Trophoblast cell (in vitro differentiated cells and primary cell): ENCODE results near the gene L3MBTL3.

Experiments
- DNase-seq, 2 donors: peaks; one replicate each; pipeline ENCODE4 v3.0.0-alpha.2; 2016
- H2AFZ ChIP-seq: 2 replicates; pipeline ENCODE4 v1.6.1; 2013; ENCODE audit warnings: low read length, moderate library complexity, mild to moderate bottlenecking; ENCODE audit not compliant: insufficient read depth, poor library complexity
- H2AK5ac ChIP-seq: 2 replicates; pipeline ENCODE4 v1.6.1; 2013; ENCODE audit warnings: mild to moderate bottlenecking, low read length
- H2BK120ac ChIP-seq: 2 replicates; pipeline ENCODE4 v1.6.1; 2013; ENCODE audit warnings: low read length, mild to moderate bottlenecking, moderate library complexity; ENCODE audit not compliant: insufficient read depth, poor library complexity
- H2BK12ac ChIP-seq: 2 replicates; pipeline ENCODE4 v1.6.1; 2013; ENCODE audit warnings: mild to moderate bottlenecking, low read length, moderate library complexity
- H2BK5ac ChIP-seq: 2 replicates; pipeline ENCODE4 v1.6.1; 2013; ENCODE audit warnings: low read length, low read depth, moderate library complexity, mild to moderate bottlenecking; ENCODE audit not compliant: poor library complexity
- H3K14ac ChIP-seq: 2 replicates; pipeline ENCODE4 v1.6.1; 2013; ENCODE audit warnings: mild to moderate bottlenecking, low read length
- H3K18ac ChIP-seq: 2 replicates; pipeline ENCODE4 v1.6.1; 2013; ENCODE audit warnings: mild to moderate bottlenecking, low read length
- H3K23ac ChIP-seq: 2 replicates; pipeline ENCODE4 v1.6.1; 2013; ENCODE audit warnings: low read length
- H3K27ac ChIP-seq: 2 replicates; pipeline ENCODE4 v1.5.1; 2013; ENCODE audit warnings: low read depth, mild to moderate bottlenecking, inconsistent platforms, low read length, moderate library complexity
- H3K27me3 ChIP-seq: 2 replicates; pipeline ENCODE4 v1.6.1; 2013; ENCODE audit warnings: inconsistent platforms, mild to moderate bottlenecking, low read length, moderate library complexity; ENCODE audit not compliant: insufficient read depth
- H3K36me3 ChIP-seq, 2 experiments: 1 replicate in 1 of 2; 2 replicates in 1 of 2; pipeline ENCODE4 v1.6.1; 2013; ENCODE audit warnings: low read length in 2 of 2, mild to moderate bottlenecking in 2 of 2, moderate library complexity in 1 of 2; ENCODE audit not compliant: insufficient read depth in 2 of 2, control insufficient read depth in 1 of 2
- H3K4ac ChIP-seq: 2 replicates; pipeline ENCODE4 v1.6.1; 2013; ENCODE audit warnings: low read depth, mild to moderate bottlenecking, low read length, moderate library complexity
- H3K4me1 ChIP-seq, 2 experiments: 1 replicate in 1 of 2; 2 replicates in 1 of 2; pipeline ENCODE4 v1.6.1; 2013; ENCODE audit warnings: low read length in 2 of 2, mild to moderate bottlenecking in 2 of 2, moderate library complexity in 1 of 2; ENCODE audit not compliant: insufficient read depth in 2 of 2, control insufficient read depth in 1 of 2
- H3K4me2 ChIP-seq: 2 replicates; pipeline ENCODE4 v1.6.1; 2013; ENCODE audit warnings: inconsistent platforms, mild to moderate bottlenecking, low read length, moderate library complexity
- H3K4me3 ChIP-seq: 2 replicates; pipeline ENCODE4 v1.5.1; 2013; ENCODE audit warnings: mild to moderate bottlenecking, low read depth, low read length, inconsistent platforms
- H3K79me1 ChIP-seq: one replicate; pipeline ENCODE4 v1.6.1; 2013; ENCODE audit warnings: low read length
- H3K79me2 ChIP-seq: 2 replicates; pipeline ENCODE4 v1.6.1; 2013; ENCODE audit warnings: low read length, mild to moderate bottlenecking; ENCODE audit not compliant: control insufficient read depth, insufficient read depth, poor library complexity
- H3K9ac ChIP-seq: 2 replicates; pipeline ENCODE4 v1.6.1; 2013; ENCODE audit warnings: mild to moderate bottlenecking, low read length
- H3K9me3 ChIP-seq: 2 replicates; pipeline ENCODE4 v1.6.1; 2013; ENCODE audit warnings: low read depth, mild to moderate bottlenecking, control low read depth, inconsistent platforms, low read length; ENCODE audit not compliant: insufficient read depth
- H4K12ac ChIP-seq: 2 replicates; pipeline ENCODE4 v1.6.1; 2013; ENCODE audit warnings: low read depth, mild to moderate bottlenecking, low read length, moderate library complexity
- H4K8ac ChIP-seq: 2 replicates; pipeline ENCODE4 v1.6.1; 2013; ENCODE audit warnings: low read depth, mild to moderate bottlenecking, low read length, moderate library complexity
- H4K91ac ChIP-seq: one replicate; pipeline ENCODE4 v1.6.1; 2013; ENCODE audit warnings: low read depth, mild to moderate bottlenecking, low read length, moderate library complexity
- WGBS: extraction: QIAGEN DNeasy Blood & Tissue Kit; methylation state at CpG from one replicate; pipeline ENCODE4 v1.1.7; 2013; ENCODE audit warnings: missing lambda C conversion rate; ENCODE audit not compliant: insufficient read length, insufficient coverage; ENCODE audit errors: extremely low coverage; 5-methylcytosine and 5-hydroxymethylcytosine counted together

Gene L3MBTL3

GRCh38 chr6:130027948-130028347, 9.6 kb downstream of the L3MBTL3 start:
- Histone ChIP-seq H3K14ac (no peak overlapping the region), H3K9me3 (no peaks in the 10 kb centered on the region), H3K27ac (no peak overlapping the region), H3K36me3 (no peaks in the 10 kb centered on the region), H3K27me3 (no peaks in the 10 kb centered on the region), H3K4ac (no peak overlapping the region), H4K91ac (no peak overlapping the region), H2AFZ (no peak overlapping the region), H3K79me1 (no peaks in the 10 kb centered on the region), H4K8ac (no peak overlapping the region), H3K18ac (no peak overlapping the region), H2BK120ac (no peak overlapping the region), H3K23ac (no peak overlapping the region), H2AK5ac (no peak overlapping the region), H2BK12ac (no peak overlapping the region), H3K9ac (no peak overlapping the region), H4K12ac (no peak overlapping the region), H2BK5ac (no peak overlapping the region), H3K4me3 (no peak overlapping the region), H3K4me1 (no peaks in the 10 kb centered on the region), H3K4me2 (no peak overlapping the region), H3K79me2 (no peaks in the 10 kb centered on the region)
- WGBS = no CpG with 5 or more reads among the region's 1 CpG
- DNase-seq = no peak

GRCh38 chr6:130029163-130029562, 10.8 kb downstream of the L3MBTL3 start:
- no peak overlapping the region for H4K12ac ChIP-seq
- no peak overlapping the region for H2BK120ac ChIP-seq
- no peak overlapping the region for H3K4ac ChIP-seq
- H3K27me3 ChIP-seq = no peaks in the 10 kb centered on the region
- no peak overlapping the region for H3K23ac ChIP-seq
- no peak overlapping the region for H4K91ac ChIP-seq
- H4K8ac ChIP-seq = no peak overlapping the region
- H2AK5ac ChIP-seq = no peak overlapping the region
- WGBS = no CpG with 5 or more reads among the region's 6 CpGs
- H3K14ac ChIP-seq = no peak overlapping the region
- H3K4me2 ChIP-seq = no peak overlapping the region
- H2BK12ac ChIP-seq = no peak overlapping the region
- H2AFZ ChIP-seq = no peak overlapping the region
- no peak overlapping the region for H3K9ac ChIP-seq
- no peaks in the 10 kb centered on the region for H3K9me3 ChIP-seq
- H2BK5ac ChIP-seq = no peak overlapping the region
- no peaks in the 10 kb centered on the region for H3K4me1 ChIP-seq
- DNase-seq = no peak
- H3K79me1 ChIP-seq = no peaks in the 10 kb centered on the region
- no peaks in the 10 kb centered on the region for H3K36me3 ChIP-seq
- no peaks in the 10 kb centered on the region for H3K79me2 ChIP-seq
- no peak overlapping the region for H3K27ac ChIP-seq
- H3K18ac ChIP-seq = no peak overlapping the region
- H3K4me3 ChIP-seq = no peak overlapping the region

DNA sequence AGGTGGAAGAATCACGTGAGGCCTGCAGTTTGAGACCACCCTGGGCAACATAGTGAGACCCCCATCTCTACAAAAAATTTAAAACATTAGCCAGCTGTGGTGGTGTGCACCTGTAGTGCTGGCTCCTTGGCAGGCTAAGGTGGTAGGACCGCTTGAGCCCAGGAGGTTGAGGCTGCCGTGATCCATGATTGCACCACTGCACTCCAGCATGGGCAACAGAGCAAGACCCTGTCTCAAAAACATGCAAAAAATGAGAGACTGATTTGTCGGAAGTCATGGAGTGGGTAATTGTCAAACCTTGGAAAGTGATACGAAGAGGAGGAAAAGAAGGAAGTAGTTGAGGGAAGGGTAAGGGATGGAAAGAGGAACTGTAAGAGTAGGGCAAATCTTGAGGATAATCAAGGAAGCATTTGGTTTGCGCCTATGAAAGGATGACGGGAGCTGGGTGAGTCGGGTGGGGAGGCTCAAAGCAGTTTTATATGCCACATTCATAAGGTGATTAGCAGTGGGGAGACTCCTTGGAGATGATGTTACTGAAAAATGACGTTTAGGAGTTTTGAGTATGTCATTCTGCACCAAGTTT, 14.5 kb downstream of the L3MBTL3 start:
- no peaks in the 10 kb centered on the region for H3K27me3 ChIP-seq
- H4K12ac ChIP-seq = no peak overlapping the region
- no peak overlapping the region for H3K4me3 ChIP-seq
- H3K27ac ChIP-seq = no peak overlapping the region
- H2BK120ac ChIP-seq = no peak overlapping the region
- no peak overlapping the region for H2BK12ac ChIP-seq
- H3K36me3 ChIP-seq = no peaks in the 10 kb centered on the region
- no peak overlapping the region for H4K8ac ChIP-seq
- H3K4me1 ChIP-seq = no peaks in the 10 kb centered on the region
- no peak overlapping the region for H3K9ac ChIP-seq
- H3K4ac ChIP-seq = no peak overlapping the region
- no peak overlapping the region for H2BK5ac ChIP-seq
- WGBS = 100% methylated on average over 2 of the region's 9 CpGs
- H3K79me2 ChIP-seq = no peaks in the 10 kb centered on the region
- no peak for DNase-seq
- H2AK5ac ChIP-seq = no peak overlapping the region
- no peaks in the 10 kb centered on the region for H3K79me1 ChIP-seq
- no peak overlapping the region for H3K4me2 ChIP-seq
- no peak overlapping the region for H3K23ac ChIP-seq
- H3K9me3 ChIP-seq = no peaks in the 10 kb centered on the region
- no peak overlapping the region for H2AFZ ChIP-seq
- H4K91ac ChIP-seq = no peak overlapping the region
- no peak overlapping the region for H3K14ac ChIP-seq
- H3K18ac ChIP-seq = no peak overlapping the region

DNA sequence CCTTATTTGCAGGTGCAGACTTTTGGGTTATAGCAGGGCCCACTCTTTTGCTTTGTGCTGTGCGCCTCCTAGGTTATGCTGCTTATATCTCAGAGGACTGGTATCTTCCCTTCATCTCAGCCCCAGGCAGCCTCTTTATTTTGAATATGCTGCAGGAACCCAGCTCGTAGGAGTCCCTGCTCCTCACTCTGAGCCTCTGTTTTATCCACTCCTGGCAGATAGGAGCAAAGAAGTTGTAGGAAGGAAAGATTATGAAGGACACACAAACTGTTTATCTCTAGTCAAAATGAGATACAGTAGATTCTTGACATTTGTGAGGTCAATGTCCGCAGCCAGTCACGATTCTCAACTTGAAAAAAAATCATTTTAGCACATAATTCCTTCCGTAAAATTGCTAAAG, 15.6 kb downstream of the L3MBTL3 start:
- Histone ChIP-seq H3K36me3 (no peaks in the 10 kb centered on the region), H4K8ac (no peak overlapping the region), H3K4me3 (no peak overlapping the region), H3K9ac (no peak overlapping the region), H3K23ac (no peak overlapping the region), H3K18ac (no peak overlapping the region), H4K12ac (no peak overlapping the region), H2AK5ac (no peak overlapping the region), H3K9me3 (no peaks in the 10 kb centered on the region), H3K27me3 (no peaks in the 10 kb centered on the region), H4K91ac (no peak overlapping the region), H3K79me2 (no peaks in the 10 kb centered on the region), H3K27ac (no peak overlapping the region), H3K4ac (no peak overlapping the region), H3K14ac (no peak overlapping the region), H2BK120ac (no peak overlapping the region), H2AFZ (no peak overlapping the region), H2BK5ac (no peak overlapping the region), H2BK12ac (no peak overlapping the region), H3K4me2 (no peak overlapping the region), H3K79me1 (no peaks in the 10 kb centered on the region), H3K4me1 (no peaks in the 10 kb centered on the region)
- DNase-seq = no peak
- WGBS = no CpG with 5 or more reads among the region's 5 CpGs
